ENCODE measurements around the gene CHRNA3. TPM values are rescaled to one million over a fixed set of nuclear protein-coding genes. Genes with fewer than 3 reads are reported as not detected.

The CHRNA3 gene
- total and polyA plus RNA-seq, 3 donors from 2014 or later, result 3.1 to 5.7 (median 4.5) TPM

GRCh38 chr15:78628227-78628626 is 7.4 kb upstream of the CHRNA3 start:
- no peaks in the 10 kb centered on the region for H3K36me3 ChIP-seq (ENCODE audit: low read depth, missing control alignments)
- H3K4me3 ChIP-seq, result no peak overlapping the region
- 88 to 91% methylated on average over 6 of the region's 6 CpGs for WGBS, 2 donors
- intact Hi-C loops (cut with DNase I; ENCODE audit: low total_unique reads), result no loop called here
- H3K9me3 ChIP-seq, result no peaks in the 10 kb centered on the region
- no peaks in the 10 kb centered on the region for H3K27me3 ChIP-seq
- no peak overlapping the region for H3K27ac ChIP-seq
- DNase-seq, result no peak
- TF ChIP-seq POLR2A (IDR thresholded peaks at IDR 0.05) (no peak), CTCF (IDR thresholded peaks at IDR 0.05) (no peak)
- no peaks in the 10 kb centered on the region for H3K4me1 ChIP-seq

GRCh38 chr15:78627348-78627747 is 6.6 kb upstream of the CHRNA3 start:
- no peaks in the 10 kb centered on the region for H3K9me3 ChIP-seq
- no peak overlapping the region for H3K27ac ChIP-seq
- H3K4me3 ChIP-seq, result no peak overlapping the region
- H3K27me3 ChIP-seq, result no peaks in the 10 kb centered on the region
- no peaks in the 10 kb centered on the region for H3K36me3 ChIP-seq (ENCODE audit: low read depth, missing control alignments)
- TF ChIP-seq POLR2A (IDR thresholded peaks at IDR 0.05), result no peak
- no peak for TF ChIP-seq CTCF (IDR thresholded peaks at IDR 0.05)
- H3K4me1 ChIP-seq, result no peaks in the 10 kb centered on the region
- intact Hi-C loops (cut with DNase I; ENCODE audit: low total_unique reads), result no loop called here
- 79 to 83% methylated on average over 6 to 8 of the region's 8 CpGs for WGBS, 2 donors
- no peak for DNase-seq

- H3K4me3 ChIP-seq, result no peak overlapping the region
- H3K9me3 ChIP-seq, result no peaks in the 10 kb centered on the region
- H3K4me1 ChIP-seq, result no peaks in the 10 kb centered on the region
- H3K27ac ChIP-seq, result no peak overlapping the region
- no peaks in the 10 kb centered on the region for H3K36me3 ChIP-seq (ENCODE audit: low read depth, missing control alignments)
- TF ChIP-seq POLR2A (IDR thresholded peaks at IDR 0.05) (no peak), CTCF (IDR thresholded peaks at IDR 0.05) (no peak)
- intact Hi-C loops (cut with DNase I; ENCODE audit: low total_unique reads), result no loop called here
- DNase-seq, result no peak
- 81 to 92% methylated on average over 6 of the region's 6 CpGs for WGBS, 2 donors
- H3K27me3 ChIP-seq, result no peaks in the 10 kb centered on the region
Measured at GRCh38 chr15:78626381-78626995, 5.7 kb upstream of the CHRNA3 start.

GRCh38 chr15:78625606-78626280 is 4.9 kb upstream of the CHRNA3 start:
- TF ChIP-seq POLR2A (IDR thresholded peaks at IDR 0.05), result no peak
- intact Hi-C loops (cut with DNase I; ENCODE audit: low total_unique reads), result no loop called here
- 81 to 87% methylated on average over 11 to 12 of the region's 12 CpGs for WGBS, 2 donors
- no peaks in the 10 kb centered on the region for H3K27me3 ChIP-seq
- no peak overlapping the region for H3K4me3 ChIP-seq
- no peaks in the 10 kb centered on the region for H3K4me1 ChIP-seq
- no peaks in the 10 kb centered on the region for H3K36me3 ChIP-seq (ENCODE audit: low read depth, missing control alignments)
- DNase-seq, result no peak
- H3K9me3 ChIP-seq, result no peaks in the 10 kb centered on the region
- H3K27ac ChIP-seq, result no peak overlapping the region

- intact Hi-C loops (cut with DNase I; ENCODE audit: low total_unique reads), result no loop called here
- TF ChIP-seq POLR2A (IDR thresholded peaks at IDR 0.05), result no peak
- no peak for TF ChIP-seq CTCF (IDR thresholded peaks at IDR 0.05)
- Histone ChIP-seq H3K36me3 (ENCODE audit: low read depth, missing control alignments) (no peaks in the 10 kb centered on the region), H3K27me3 (no peaks in the 10 kb centered on the region), H3K4me1 (peaks cover 3% of the 10 kb centered on the region), H3K9me3 (no peaks in the 10 kb centered on the region), H3K27ac (no peak overlapping the region), H3K4me3 (no peak overlapping the region)
- no peak for DNase-seq
- 90 to 93% methylated on average over 13 to 16 of the region's 17 CpGs for WGBS, 2 donors
Measured at GRCh38 chr15:78624651-78625590, 4.1 kb upstream of the CHRNA3 start.
